Fibroblast of skin of left biceps (primary cell): ENCODE measurements around the gene ITM2C.

Experiments
- DNase-seq, 2 experiments: peaks; one replicate each; pipeline ENCODE4 v3.0.0-alpha.2; 2013; ENCODE audit warnings: low read depth in 2 of 2

Gene ITM2C

DNA sequence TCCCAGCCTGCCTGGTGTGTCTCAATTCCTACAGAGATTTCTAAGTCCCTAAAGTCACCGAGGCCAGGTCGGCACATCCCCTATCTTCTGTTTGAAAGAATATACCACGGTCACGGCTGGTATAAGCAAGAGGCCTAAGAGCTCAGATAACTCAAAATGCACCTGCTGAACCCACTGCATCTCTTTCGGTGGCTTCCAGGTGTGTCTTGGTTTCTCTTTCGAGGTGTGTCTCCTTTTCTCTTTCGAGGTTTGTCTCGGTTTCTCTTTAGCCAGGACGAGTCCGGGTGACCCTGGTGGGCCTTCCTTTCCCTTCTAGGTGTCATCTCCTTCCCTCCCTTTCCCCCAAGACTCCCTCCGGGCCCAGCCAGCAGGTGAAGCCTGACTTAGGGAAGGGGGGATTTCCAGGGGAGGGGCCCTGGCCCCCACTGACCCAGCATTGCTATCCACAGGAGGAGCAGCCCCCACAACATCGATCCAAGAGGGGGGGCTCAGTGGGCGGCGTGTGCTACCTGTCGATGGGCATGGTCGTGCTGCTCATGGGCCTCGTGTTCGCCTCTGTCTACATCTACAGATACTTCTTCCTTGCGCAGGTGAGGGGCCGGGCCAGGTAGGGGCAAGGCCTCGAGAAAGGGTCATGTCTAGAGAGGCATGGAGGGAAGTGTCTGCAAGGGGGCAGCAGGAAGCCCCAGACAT, 8.4 kb downstream of the ITM2C start:
- no peak for DNase-seq

DNA sequence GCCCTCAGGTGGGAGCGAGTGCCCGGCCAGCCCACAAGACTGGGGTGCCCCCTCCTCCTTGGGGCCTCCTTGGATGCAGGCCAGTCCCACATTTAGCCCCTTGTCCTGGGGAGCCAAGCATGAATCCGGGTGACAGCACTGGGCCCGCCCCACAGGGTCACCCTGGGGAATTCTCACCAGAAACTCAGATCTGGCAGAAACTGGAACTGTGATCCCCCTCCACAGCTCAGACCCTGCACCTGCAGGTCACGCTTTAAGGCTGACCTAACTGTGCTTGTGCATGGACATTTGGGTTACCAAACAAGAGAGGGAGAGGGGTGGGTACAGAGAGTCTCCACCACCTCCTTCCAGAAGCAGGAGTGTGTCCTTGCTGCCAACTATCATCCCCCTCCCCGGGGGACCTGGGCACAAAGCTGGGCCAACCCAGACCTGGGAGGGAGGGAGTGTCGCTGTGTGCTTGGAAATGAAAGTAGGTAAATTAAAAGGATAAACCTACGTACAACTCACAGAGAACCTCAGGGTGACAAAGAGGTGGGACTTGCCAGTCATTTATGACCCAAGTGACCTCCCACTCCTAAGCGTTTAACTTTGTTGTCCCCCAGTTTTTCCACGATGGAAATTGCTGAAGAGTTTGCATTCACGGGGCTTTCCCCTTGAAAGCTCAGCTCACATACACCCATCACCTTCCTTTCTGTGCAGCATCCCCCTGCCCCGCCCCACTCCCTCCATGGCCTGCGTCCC, 9.1 kb downstream of the ITM2C start:
- no peak for DNase-seq

DNA sequence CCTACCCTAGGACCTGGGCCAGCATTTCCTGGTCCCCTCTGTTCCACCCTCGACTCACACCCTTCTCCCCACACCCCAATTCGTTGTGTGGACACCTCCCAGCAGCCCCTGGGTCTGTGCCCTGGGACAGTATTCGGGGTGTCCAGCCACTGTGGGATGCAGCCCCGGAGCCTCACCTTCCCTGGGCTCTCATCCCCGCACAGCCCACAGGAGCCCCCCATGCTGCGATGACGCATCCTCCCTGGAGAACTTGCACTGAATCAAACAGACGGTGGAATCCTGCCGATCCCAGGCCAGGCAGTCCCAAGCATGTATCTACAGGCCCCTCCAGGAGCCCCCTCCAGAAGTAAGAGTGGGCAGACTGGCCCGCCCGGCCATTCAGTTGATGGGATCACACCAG, 9.7 kb downstream of the ITM2C start:
- no peak for DNase-seq

DNA sequence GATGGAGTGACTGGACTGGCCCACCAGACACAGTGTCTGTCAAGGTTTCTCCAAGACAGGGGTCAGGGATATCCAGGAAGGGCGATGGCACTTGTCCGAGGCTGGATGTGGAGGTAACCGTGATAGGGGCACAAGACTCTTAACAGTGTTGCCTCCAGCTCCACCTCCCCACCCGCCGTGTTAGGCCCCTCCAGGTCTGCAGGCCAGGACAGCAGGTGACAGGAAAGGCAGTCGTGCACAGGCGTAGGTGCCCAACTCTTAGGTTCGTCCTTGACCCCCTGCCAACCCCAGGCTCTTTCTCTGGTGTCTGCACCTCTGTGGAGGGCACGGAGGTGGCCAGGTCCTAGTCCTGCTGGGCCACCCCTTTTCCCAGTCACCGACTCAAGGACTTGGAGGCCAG, 10.1 kb downstream of the ITM2C start:
- DNase-seq, result no peak

DNA sequence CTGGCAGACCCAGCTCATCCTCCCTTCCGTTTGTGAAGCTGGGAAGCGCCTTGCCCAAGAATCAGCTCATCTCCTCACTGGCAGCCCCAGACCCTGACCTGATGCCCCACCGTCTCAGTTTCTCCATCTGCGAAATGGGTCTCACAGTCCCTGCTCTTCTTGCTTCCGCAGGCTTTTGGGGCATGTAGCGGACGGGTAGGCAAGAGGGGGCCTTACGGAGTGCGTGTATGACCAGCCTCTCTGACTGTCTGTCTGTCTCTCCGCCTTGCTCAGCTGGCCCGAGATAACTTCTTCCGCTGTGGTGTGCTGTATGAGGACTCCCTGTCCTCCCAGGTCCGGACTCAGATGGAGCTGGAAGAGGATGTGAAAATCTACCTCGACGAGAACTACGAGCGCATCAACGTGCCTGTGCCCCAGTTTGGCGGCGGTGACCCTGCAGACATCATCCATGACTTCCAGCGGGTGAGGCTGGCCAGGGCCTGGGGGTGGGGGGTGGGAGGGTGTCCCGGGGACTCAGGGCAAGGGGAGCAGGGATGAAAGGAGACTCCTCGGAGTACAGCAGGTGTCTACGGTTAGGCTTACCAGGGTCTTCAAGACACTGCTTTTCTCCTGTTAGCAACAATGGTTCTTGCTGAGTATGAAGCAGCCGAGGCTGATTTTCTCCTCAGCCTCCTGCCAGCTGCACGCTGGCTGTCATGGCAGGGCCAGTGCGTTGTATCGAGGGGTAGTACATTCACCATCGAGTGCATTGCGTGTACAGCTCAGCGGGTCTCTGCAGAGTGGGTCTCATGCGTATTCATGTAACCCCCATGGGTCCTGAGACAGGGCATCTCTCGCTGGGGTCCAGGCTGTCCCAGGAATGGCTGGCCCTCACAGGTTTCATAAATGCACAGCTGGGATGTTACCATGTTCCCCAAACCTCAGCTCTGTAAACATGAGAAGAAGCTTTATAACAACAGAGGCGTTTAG, 10.9 kb downstream of the ITM2C start:
- no peak for DNase-seq

DNA sequence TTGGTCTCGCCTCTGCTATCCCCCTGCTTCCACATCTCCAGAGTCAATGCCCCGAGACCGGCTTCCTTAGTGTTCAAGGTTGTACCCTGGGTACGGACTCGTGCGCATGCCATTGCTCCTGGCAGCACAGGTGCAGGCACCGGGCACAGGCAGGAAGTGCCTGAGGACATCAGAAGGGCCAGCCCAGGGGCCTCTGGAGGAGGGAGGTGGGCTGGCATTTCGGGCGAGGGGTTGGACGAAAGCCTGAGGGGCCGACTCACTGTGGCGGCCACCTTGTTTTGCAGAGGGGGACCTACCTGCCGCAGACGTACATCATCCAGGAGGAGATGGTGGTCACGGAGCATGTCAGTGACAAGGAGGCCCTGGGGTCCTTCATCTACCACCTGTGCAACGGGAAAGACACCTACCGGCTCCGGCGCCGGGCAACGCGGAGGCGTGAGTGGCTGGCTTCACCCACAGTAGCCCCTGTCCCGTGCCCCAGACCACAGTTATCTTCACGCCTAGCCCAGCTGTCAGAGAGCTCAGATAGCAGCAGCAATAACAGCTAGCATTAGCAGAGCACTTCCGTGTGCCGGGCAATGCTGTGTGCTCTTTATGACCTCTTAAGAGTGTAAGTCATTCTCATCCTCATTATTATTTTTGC, 12.5 kb downstream of the ITM2C start:
- no peak for DNase-seq

DNA sequence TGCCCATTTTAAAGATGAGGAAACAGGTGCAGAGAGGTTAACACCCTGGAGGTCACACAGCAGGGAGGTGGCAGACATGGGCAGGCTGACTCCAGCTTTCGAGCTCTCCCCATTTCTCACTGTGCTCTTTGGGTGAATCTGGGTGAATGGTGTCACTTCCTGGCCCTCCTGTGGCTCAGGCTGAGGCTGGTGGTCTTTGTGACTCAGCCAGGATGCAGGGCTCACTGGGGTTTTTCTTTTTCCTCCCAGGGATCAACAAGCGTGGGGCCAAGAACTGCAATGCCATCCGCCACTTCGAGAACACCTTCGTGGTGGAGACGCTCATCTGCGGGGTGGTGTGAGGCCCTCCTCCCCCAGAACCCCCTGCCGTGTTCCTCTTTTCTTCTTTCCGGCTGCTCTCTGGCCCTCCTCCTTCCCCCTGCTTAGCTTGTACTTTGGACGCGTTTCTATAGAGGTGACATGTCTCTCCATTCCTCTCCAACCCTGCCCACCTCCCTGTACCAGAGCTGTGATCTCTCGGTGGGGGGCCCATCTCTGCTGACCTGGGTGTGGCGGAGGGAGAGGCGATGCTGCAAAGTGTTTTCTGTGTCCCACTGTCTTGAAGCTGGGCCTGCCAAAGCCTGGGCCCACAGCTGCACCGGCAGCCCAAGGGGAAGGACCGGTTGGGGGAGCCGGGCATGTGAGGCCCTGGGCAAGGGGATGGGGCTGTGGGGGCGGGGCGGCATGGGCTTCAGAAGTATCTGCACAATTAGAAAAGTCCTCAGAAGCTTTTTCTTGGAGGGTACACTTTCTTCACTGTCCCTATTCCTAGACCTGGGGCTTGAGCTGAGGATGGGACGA, 13.2 kb downstream of the ITM2C start:
- DNase-seq, result no peak

DNA sequence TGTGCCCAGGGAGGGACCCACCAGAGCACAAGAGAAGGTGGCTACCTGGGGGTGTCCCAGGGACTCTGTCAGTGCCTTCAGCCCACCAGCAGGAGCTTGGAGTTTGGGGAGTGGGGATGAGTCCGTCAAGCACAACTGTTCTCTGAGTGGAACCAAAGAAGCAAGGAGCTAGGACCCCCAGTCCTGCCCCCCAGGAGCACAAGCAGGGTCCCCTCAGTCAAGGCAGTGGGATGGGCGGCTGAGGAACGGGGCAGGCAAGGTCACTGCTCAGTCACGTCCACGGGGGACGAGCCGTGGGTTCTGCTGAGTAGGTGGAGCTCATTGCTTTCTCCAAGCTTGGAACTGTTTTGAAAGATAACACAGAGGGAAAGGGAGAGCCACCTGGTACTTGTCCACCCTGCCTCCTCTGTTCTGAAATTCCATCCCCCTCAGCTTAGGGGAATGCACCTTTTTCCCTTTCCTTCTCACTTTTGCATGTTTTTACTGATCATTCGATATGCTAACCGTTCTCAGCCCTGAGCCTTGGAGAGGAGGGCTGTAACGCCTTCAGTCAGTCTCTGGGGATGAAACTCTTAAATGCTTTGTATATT, 14.0 kb downstream of the ITM2C start:
- DNase-seq, result no peak

DNA sequence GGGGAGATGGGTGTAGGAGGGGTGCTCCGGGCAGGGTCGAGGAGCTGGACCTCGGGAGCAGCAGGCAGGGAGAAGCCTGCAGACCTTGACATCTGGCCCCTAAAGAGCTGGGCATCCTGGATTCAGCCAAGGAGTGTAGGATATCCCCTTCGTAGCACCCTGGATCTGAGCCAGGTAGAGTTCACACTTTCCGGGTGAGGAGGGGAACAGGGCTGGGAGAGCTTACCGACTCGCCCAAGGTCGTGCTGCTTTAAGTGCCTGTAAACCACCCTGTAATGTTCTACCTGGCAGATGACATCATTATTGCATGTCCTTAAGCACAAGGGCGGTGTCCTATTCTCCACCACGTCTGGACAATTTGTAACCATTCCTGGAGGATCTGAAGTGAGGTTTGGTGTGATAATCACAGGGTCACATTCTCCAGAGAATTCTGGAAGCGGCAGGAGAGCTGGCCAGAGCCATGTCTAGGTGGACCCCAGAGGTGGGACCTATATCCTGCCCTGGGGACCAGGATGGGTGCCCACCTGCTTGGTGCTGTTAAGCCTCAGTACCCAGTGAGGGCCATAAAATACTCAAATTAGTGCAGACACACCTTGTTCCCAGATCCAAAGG, 14.6 kb downstream of the ITM2C start:
- no peak for DNase-seq

DNA sequence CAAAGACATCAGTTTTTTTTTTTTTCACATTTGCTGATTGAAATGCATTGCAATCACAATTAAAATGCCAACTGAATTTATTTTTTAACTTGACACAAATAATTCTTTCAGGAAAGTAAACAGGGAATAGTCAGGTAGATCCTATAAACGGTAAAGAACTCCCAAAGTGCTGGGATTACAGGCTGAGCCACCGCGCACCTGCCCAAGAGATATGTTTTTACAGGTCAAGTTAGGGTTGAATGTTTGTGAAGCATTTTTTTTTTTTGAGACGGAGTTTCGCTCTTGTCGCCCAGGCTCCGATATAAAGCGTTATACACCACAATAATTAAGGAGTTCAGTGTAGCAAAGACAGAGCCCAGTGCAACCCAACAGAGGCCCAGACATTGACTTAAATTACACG, 15.1 kb downstream of the ITM2C start:
- DNase-seq, result no peak

DNA sequence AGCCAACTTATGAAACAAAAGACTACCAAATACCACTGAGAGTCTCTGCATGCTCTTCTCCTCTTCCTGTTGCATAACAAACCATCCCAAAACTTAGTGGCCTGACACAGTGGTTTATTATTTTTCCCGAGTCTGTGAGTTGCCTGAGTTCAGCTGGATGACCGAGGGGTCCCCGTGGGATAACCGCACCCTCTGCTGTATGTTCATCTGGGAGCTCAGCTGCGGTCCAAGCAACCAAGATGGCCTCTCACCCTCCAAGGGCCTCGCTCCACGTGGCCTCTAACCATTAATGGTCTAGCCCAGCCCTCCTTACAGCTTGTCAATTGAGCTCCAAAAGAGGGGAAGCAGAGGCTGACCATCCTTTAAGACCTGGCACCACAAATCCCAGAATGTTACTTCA, 17.1 kb downstream of the ITM2C start:
- no peak for DNase-seq

DNA sequence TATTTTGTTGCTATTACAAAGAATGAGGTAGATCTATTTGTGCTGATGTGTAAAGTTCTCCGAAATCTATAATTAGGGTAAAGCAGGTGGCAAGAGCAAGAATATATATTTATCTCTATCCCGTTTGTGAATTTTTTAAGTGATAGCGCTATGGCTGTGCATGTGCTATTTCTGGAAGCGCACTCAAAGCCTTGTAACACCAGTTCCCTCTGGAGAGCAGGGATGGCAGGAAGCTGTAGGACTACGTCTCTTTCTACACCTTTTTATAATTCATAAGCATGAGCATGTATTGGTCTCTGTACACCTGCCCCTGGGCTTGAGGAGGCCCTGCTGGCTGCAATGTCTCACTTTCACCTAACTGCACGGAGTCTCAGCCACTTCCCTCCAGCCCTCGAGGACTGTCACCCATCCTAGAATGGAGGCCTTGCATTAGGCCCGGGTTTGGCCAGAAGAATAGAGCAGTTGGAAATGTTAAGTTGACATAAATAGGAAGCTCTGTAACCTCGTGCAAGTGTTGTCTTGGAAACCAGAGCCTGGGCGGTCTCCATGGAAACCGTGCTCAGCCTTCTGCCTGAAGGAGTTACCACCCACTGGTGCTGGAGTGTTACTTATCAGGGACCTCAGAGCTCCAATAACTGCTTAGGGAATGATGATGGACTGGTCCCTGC, 20.9 kb downstream of the ITM2C start:
- no peak for DNase-seq

DNA sequence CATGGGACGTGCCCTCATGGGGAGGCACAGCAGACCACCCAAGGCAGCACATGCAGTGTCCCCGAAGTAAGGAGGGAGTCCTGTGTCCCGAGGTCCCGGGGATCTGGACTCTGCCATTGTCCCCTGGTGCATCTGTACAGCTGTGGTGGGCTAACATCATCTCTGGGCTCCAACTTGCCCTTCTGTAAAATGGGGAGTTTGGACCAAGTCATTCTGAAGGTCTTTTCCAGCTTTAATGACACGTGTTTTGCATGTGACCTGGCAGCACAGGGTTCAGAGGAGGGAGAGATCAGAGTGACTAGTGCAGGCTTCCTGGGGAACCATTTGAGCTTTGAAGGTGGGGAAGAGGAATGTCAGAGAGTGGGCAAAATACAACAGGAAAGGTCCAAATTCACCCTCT, 21.5 kb downstream of the ITM2C start:
- DNase-seq, result no peak

DNA sequence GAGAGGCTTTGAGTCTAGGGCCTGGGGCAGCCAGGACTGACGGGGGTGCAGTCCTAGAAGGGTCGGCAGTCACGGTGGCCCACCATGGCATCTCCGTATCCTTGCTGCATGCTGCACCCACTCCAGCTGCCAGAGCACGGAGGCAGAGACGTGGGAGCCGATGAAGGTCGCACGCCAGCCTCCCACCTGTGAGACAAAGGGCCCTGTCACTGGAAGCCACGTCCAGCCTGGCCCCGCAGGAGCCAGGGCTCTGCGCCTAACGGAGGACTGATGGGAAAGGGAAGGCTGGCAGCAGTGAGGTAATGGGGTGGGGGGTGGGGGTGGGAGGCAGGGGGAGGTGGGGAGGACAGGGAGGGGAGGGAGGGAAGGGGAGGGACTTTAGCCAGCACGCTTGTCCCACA, 21.9 kb downstream of the ITM2C start:
- no peak for DNase-seq

DNA sequence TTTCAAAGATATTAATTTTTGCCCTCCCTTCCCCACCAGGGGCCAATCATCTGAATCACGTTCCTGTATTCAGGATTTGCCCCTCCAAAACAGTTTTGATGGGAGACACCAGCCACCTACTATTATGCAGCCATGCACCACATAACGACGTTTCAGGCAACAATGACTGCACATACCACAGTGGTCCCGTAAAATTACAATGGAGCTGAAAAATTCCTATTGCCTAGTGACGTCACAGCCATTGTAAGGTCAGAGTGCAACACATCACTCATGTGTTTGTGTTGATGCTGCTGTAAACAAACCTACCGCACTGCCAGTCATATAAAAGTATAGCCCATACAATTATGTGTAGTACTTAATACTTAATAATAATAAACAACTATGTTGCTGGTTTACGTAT, 22.6 kb downstream of the ITM2C start:
- no peak for DNase-seq

DNA sequence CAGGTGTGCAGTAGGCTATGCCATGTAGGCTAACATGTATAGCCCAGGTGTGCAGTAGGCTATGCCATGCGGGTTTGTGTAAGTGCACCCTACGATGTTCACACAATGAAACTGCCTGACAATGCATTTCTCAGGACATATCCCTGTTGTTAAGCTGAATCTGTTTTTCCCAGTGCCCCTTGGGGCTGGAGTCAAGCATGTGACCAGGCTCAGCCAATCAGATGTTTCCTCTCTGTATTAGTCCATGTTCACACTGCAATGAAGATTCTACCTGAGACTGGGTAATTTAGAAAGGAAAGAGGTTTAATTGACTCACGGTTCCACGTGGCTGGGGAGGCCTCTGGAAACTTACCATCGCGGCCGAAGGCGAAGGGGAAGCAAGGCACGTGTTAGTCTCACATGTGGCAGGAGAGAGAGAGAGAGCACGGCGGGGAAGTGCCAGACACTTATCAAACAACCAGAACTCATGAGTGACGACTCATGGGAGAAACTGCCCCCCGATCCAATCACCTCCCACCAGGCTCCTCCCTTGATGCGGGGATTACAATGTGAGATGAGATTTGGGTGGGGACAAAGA, 24.2 kb downstream of the ITM2C start:
- DNase-seq, result no peak

DNA sequence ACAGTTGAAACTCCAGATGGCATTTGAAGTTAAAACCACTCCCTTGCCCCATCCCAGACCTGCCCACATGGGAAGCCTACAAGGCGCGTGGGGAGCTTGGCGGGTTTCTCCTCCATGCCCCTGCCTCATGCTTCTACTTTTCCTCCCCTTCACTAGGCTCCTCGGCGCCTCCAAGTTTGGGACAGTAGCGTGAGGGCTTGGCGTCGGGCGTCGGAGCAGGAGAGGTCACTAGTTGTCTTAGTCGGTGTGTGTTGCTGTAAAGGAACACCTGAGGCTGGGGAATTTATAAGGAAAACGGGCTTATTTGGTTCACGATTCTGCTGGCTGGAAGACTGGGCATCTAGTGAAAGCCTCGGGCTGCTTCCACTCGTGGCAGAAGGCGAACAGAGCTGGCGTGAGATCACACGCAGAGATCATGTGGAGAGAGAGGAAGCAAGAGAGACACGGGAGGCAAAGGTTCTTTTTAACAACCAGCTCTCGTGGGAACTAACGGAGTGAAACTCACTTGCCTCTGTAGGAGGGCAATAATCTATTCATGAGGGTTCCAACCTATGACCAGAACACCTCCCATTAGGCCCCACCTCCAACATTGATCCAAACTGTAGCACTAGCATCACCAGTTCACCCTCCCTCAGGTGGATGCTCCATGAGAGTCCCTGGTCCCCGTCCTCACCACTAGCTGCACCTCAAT, 25.3 kb downstream of the ITM2C start:
- no peak for DNase-seq

DNA sequence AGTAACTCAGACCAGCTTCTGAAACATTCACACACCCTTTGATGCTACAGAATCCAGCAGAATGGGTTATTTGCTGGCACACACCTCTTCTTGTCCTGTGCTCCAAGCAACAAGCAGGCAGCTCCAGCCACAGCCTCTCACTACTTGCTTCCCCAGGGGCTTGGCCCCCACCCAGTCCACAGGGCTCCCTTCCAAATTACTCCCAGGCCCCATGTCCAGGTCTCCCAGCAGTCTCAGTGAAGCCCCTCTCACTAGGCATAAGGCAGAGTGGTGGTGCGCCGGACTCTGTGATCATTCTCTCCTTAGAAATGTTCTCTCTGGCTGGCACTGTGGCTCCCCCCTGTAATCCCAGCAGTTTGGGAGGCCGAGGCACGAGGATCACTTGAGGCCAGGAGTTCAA, 25.9 kb downstream of the ITM2C start:
- no peak for DNase-seq

DNA sequence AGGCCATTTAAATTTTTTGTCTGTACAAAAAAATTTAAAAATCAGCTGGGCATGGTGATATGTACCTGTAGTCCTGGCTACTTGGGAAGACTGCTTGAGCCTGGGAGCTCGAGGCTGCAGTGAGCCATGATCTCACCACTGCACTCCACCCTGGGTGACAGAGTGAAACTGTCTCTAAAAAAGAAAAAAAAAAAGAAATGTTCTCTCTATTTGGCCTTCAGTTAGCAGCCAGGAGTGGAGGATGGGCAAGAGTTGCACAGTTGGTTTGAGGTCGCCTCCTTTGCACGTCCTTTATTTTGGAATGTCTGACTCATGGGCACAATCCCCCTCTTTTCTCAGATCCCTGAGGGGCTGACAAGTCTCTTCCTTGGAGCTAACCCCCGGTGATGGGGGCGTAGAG, 26.3 kb downstream of the ITM2C start:
- DNase-seq, result no peak
